LoVo (cell line): ENCODE results near the gene TNS2.
A peak's percentile ranks its signal among the peaks of the same experiment; 100 is the strongest.
"Not testable (repeated sequence)": the region's sequence is repeated elsewhere in the genome, so short reads cannot be mapped to it uniquely, and the experiment has no call there.

ENCODE experiments used
- DNase-seq: peaks from one replicate; pipeline ENCODE4 v3.0.0-alpha.2; 2016; ENCODE audit warnings: low spot score

The TNS2 gene

GRCh38 chr12:53049571-53050318, at the start of gene TNS2:
Gene TNS2, plus strand, starts transcription at chr12:53050065. Its CDS starts 121 bp downstream, at chr12:53050186.
- DNase-seq: no peak

GRCh38 chr12:53004178-53004577, 45.7 kb upstream of the TNS2 start:
- peak; percentile 44 for DNase-seq

GRCh38 chr12:53004582-53004981, 45.3 kb upstream of the TNS2 start:
- DNase-seq: no peak

- DNase-seq: no peak
These were observed 44.5 kb upstream of the TNS2 start for GRCh38 chr12:53005215-53005985.

- peak; percentile 100 for DNase-seq
These were observed 43.7 kb upstream of the TNS2 start, which contains the start of gene EIF4B for GRCh38 chr12:53005986-53006809. Gene EIF4B, plus strand, starts transcription at chr12:53006456. Its CDS starts 28 bp downstream, at chr12:53006484.

- DNase-seq: peak; percentile 90
These were observed 43.0 kb upstream of the TNS2 start for GRCh38 chr12:53006810-53007309.

GRCh38 chr12:53007343-53007742, 42.5 kb upstream of the TNS2 start:
- no peak for DNase-seq

GRCh38 chr12:53008760-53009159, 41.1 kb upstream of the TNS2 start:
- not testable (repeated sequence) for DNase-seq

GRCh38 chr12:53010955-53011354, 38.9 kb upstream of the TNS2 start:
- DNase-seq: no peak

- no peak for DNase-seq
These were observed 38.0 kb upstream of the TNS2 start for GRCh38 chr12:53011889-53012288.

GRCh38 chr12:53012928-53013327, 36.9 kb upstream of the TNS2 start:
- no peak for DNase-seq

GRCh38 chr12:53014709-53015108, 35.2 kb upstream of the TNS2 start:
- no peak for DNase-seq

- DNase-seq: no peak
These were observed 24.6 kb upstream of the TNS2 start for GRCh38 chr12:53025250-53025649.

- not testable (repeated sequence) for DNase-seq
These were observed 22.9 kb upstream of the TNS2 start for GRCh38 chr12:53027014-53027413.

GRCh38 chr12:53031616-53032015, 18.2 kb upstream of the TNS2 start:
- DNase-seq: no peak

GRCh38 chr12:53033832-53034231, 16.0 kb upstream of the TNS2 start:
- not testable (repeated sequence) for DNase-seq

- DNase-seq: no peak
These were observed 15.4 kb upstream of the TNS2 start for GRCh38 chr12:53034459-53034858.

- DNase-seq: no peak
These were observed 13.1 kb upstream of the TNS2 start for GRCh38 chr12:53036802-53037201.

GRCh38 chr12:53039851-53040250, 10.0 kb upstream of the TNS2 start:
- no peak for DNase-seq

- no peak for DNase-seq
These were observed 7.0 kb upstream of the TNS2 start for GRCh38 chr12:53042607-53043454.

- no peak for DNase-seq
These were observed 5.7 kb upstream of the TNS2 start for GRCh38 chr12:53044052-53044581.
